ENCODE results near the gene SMAP2.

- TF ChIP-seq TAF1 (IDR thresholded peaks at IDR 0.05; ENCODE audit: low read depth) (no peak), NFIC (IDR thresholded peaks at IDR 0.05) (no peak), EP300 (IDR thresholded peaks at IDR 0.05; ENCODE audit: borderline replicate concordance) (no peak), YY1 (IDR thresholded peaks at IDR 0.05; ENCODE audit: low read depth) (no peak), RAD21 (IDR thresholded peaks at IDR 0.05; ENCODE audit: low read depth) (no peak), FOXM1 (IDR thresholded peaks at IDR 0.05; ENCODE audit: borderline replicate concordance, low read depth) (no peak), MAX (IDR thresholded peaks at IDR 0.05) (no peak), TCF12 (IDR thresholded peaks at IDR 0.05; ENCODE audit: low read depth) (no peak), CEBPB (IDR thresholded peaks at IDR 0.05) (no peak)
- TF ChIP-seq, protein P1, sequence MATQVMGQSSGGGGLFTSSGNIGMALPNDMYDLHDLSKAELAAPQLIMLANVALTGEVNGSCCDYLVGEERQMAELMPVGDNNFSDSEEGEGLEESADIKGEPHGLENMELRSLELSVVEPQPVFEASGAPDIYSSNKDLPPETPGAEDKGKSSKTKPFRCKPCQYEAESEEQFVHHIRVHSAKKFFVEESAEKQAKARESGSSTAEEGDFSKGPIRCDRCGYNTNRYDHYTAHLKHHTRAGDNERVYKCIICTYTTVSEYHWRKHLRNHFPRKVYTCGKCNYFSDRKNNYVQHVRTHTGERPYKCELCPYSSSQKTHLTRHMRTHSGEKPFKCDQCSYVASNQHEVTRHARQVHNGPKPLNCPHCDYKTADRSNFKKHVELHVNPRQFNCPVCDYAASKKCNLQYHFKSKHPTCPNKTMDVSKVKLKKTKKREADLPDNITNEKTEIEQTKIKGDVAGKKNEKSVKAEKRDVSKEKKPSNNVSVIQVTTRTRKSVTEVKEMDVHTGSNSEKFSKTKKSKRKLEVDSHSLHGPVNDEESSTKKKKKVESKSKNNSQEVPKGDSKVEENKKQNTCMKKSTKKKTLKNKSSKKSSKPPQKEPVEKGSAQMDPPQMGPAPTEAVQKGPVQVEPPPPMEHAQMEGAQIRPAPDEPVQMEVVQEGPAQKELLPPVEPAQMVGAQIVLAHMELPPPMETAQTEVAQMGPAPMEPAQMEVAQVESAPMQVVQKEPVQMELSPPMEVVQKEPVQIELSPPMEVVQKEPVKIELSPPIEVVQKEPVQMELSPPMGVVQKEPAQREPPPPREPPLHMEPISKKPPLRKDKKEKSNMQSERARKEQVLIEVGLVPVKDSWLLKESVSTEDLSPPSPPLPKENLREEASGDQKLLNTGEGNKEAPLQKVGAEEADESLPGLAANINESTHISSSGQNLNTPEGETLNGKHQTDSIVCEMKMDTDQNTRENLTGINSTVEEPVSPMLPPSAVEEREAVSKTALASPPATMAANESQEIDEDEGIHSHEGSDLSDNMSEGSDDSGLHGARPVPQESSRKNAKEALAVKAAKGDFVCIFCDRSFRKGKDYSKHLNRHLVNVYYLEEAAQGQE (IDR thresholded peaks at IDR 0.05; ENCODE audit: low read depth) = no peak
Measured at GRCh38 chr1:40386359-40386723, 12.8 kb downstream of the SMAP2 start.

Measured in Ishikawa (cell line).